A549 (cell line): ENCODE measurements around the gene NRXN3. TPM values are rescaled to one million over a fixed set of nuclear protein-coding genes. Genes with fewer than 3 reads are reported as not detected.

Experiments
- ATAC-seq, 2 experiments: fragments of 200-7000 bp in 1 of 2; fragments of >200 bp in 1 of 2; cut with Nextera tagmentation in 1 of 2; cut with Tn5 transposase in 1 of 2; 3 replicates each; pipeline versions ENCODE4 v1.8.0 to v1.9.1; 2018 to 2020; ENCODE audit warnings: mild to moderate bottlenecking in 1 of 2, moderate library complexity in 1 of 2
- CTCF ChIA-PET: fragments of 300-600 bp; sonication (Branson Sonifier 250); formaldehyde crosslinking; extraction: SDS; loops from one replicate; lab custom pipeline; 2021; ENCODE audit warnings: antibody characterized with exemption, inconsistent platforms; lab: Yijun Ruan, JAX
- POLR2A ChIA-PET: fragments of 350-600 bp; formaldehyde crosslinking; extraction: SDS; loops from one replicate; lab custom pipeline; 2021; ENCODE audit warnings: antibody characterized with exemption, inconsistent platforms; lab: Yijun Ruan, JAX
- DNase-seq, 2 experiments: peaks; one replicate each; pipeline versions ENCODE4 v3.0.0 to v3.0.0-alpha.2; 2011 to 2016; ENCODE audit warnings: low read depth in 1 of 2, low spot score in 1 of 2
- FAIRE-seq: peaks from 2 replicates; lab custom pipeline; 2011; peaks lifted over from hg19 to GRCh38; lab: Jason Lieb, UNC
- H3K27ac ChIP-seq, 2 experiments: fragments of >200 bp; sonication (Bioruptor Twin); formaldehyde crosslinking; 3 replicates each; pipeline ENCODE4 v1.5.1; 2016 to 2017
- H3K4me1 ChIP-seq: fragments of >200 bp; sonication (Bioruptor Twin); formaldehyde crosslinking; 3 replicates; pipeline ENCODE4 v1.6.1; 2016
- H3K4me2 ChIP-seq: fragments of >200 bp; sonication (Bioruptor Twin); formaldehyde crosslinking; 3 replicates; pipeline ENCODE4 v1.6.1; 2016
- H3K4me3 ChIP-seq: fragments of >200 bp; sonication (Bioruptor Twin); formaldehyde crosslinking; 3 replicates; pipeline ENCODE4 v1.5.1; 2016
- H3K9me3 ChIP-seq: fragments of >200 bp; sonication (Bioruptor Twin); formaldehyde crosslinking; 3 replicates; pipeline ENCODE4 v1.6.1; 2016
- ATOH8 ChIP-seq: fragments of 250-450 bp; sonication (Bioruptor Pico); IDR thresholded peaks from 2 replicates; pipeline ENCODE4 v1.5.0; 2020; ENCODE audit warnings: low read depth, mild to moderate bottlenecking, moderate library complexity
- BHLHE40 ChIP-seq: IDR thresholded peaks from 2 replicates; pipeline ENCODE4 v1.6.1; 2012; ENCODE audit warnings: low read depth, low read length, inconsistent platforms
- CHD4 ChIP-seq: fragments of 200-600 bp; sonication (generic); IDR thresholded peaks from 2 replicates; pipeline ENCODE4 v1.6.1; 2016; ENCODE audit warnings: antibody characterized with exemption, mild to moderate bottlenecking, borderline replicate concordance
- CTCF ChIP-seq: fragments of >200 bp; sonication (Bioruptor Twin); formaldehyde crosslinking; IDR thresholded peaks from 3 replicates; pipeline ENCODE4 v1.5.1; 2016
- E2F6 ChIP-seq: IDR thresholded peaks from 2 replicates; pipeline ENCODE4 v1.6.1; 2012; ENCODE audit warnings: low read depth, borderline replicate concordance
- EHF ChIP-seq: fragments of 250-450 bp; sonication (Bioruptor Pico); IDR thresholded peaks from 2 replicates; pipeline ENCODE4 v1.5.0; 2020; ENCODE audit warnings: mild to moderate bottlenecking
- ESRRA ChIP-seq: fragments of 150-350 bp; IDR thresholded peaks from 2 replicates; pipeline ENCODE4 v1.6.1; 2014; ENCODE audit warnings: mild to moderate bottlenecking, low read length, borderline replicate concordance
- FOSB ChIP-seq: fragments of 250-450 bp; sonication (Bioruptor Pico); IDR thresholded peaks from 2 replicates; pipeline ENCODE4 v1.5.0; 2020; ENCODE audit warnings: mild to moderate bottlenecking, moderate library complexity
- FOSL2 ChIP-seq, 2 experiments: fragments of 450-650 bp in 1 of 2; fragments of >200 bp in 1 of 2; sonication (Bioruptor Twin) in 1 of 2; formaldehyde crosslinking; IDR thresholded peaks; 2 replicates each; pipeline versions ENCODE4 v1.5.0 to v1.6.1; 2016 to 2020; ENCODE audit warnings: mild to moderate bottlenecking in 1 of 2, moderate library complexity in 1 of 2
- GATA3 ChIP-seq: IDR thresholded peaks from 2 replicates; pipeline ENCODE4 v1.6.1; 2012; ENCODE audit warnings: borderline replicate concordance
- JUNB ChIP-seq: fragments of >200 bp; sonication (Bioruptor Twin); formaldehyde crosslinking; IDR thresholded peaks from 2 replicates; pipeline ENCODE4 v1.6.1; 2016
- KDM1A ChIP-seq: fragments of 200-600 bp; sonication (generic); IDR thresholded peaks from 2 replicates; pipeline ENCODE4 v1.6.1; 2016; ENCODE audit warnings: low read depth, mild to moderate bottlenecking
- KDM5A ChIP-seq: fragments of 200-600 bp; sonication (generic); IDR thresholded peaks from 2 replicates; pipeline ENCODE4 v1.6.1; 2016; ENCODE audit warnings: antibody characterized with exemption, mild to moderate bottlenecking
- MAFK ChIP-seq: fragments of 450-650 bp; IDR thresholded peaks from 2 replicates; pipeline ENCODE4 v1.6.1; 2014; ENCODE audit not compliant: partially characterized antibody
- MYC ChIP-seq: IDR thresholded peaks from 2 replicates; pipeline ENCODE4 v1.6.1; 2012; ENCODE audit warnings: mild to moderate bottlenecking, inconsistent platforms, low read length, improper control_type of control experiment, borderline replicate concordance
- NFE2L2 ChIP-seq: fragments of 150-350 bp; conservative IDR thresholded peaks from 2 replicates; pipeline ENCODE4 v1.6.1; 2014; ENCODE audit warnings: low read length
- NPAS2 ChIP-seq: fragments of 250-450 bp; sonication (Bioruptor Pico); IDR thresholded peaks from 2 replicates; pipeline ENCODE4 v1.8.0; 2022; ENCODE audit warnings: mild to moderate bottlenecking, moderate library complexity, borderline replicate concordance
- NR3C1 ChIP-seq: fragments of >200 bp; sonication (Bioruptor Twin); formaldehyde crosslinking; IDR thresholded peaks from 3 replicates; pipeline ENCODE4 v1.6.1; 2017
- PHF8 ChIP-seq: fragments of 200-600 bp; sonication (generic); IDR thresholded peaks from 2 replicates; pipeline ENCODE4 v1.6.1; 2016; ENCODE audit warnings: low read depth, mild to moderate bottlenecking, antibody characterized with exemption, moderate library complexity, borderline replicate concordance
- SMC3 ChIP-seq: fragments of >200 bp; sonication (Bioruptor Twin); formaldehyde crosslinking; IDR thresholded peaks from 3 replicates; pipeline ENCODE4 v1.6.1; 2018; ENCODE audit warnings: inconsistent platforms
- TFCP2L1 ChIP-seq: fragments of 250-450 bp; sonication (Bioruptor Pico); IDR thresholded peaks from 2 replicates; pipeline ENCODE4 v1.5.0; 2021; ENCODE audit warnings: mild to moderate bottlenecking
- USF2 ChIP-seq: fragments of 450-650 bp; IDR thresholded peaks from 2 replicates; pipeline ENCODE4 v1.6.1; 2014; ENCODE audit warnings: antibody characterized with exemption
- ZC3H11A ChIP-seq: fragments of 450-650 bp; IDR thresholded peaks from 2 replicates; pipeline ENCODE4 v1.6.1; 2014; ENCODE audit warnings: antibody characterized with exemption, mild to moderate bottlenecking
- ZSCAN20 ChIP-seq: fragments of 250-450 bp; sonication (Bioruptor Pico); IDR thresholded peaks from 2 replicates; pipeline ENCODE4 v1.8.0; 2022; ENCODE audit warnings: mild to moderate bottlenecking, moderate library complexity
- WGBS: methylation state at CpG from one replicate; pipeline ENCODE4 v1.1.6; 2017; ENCODE audit errors: missing lambda C conversion rate; 5-methylcytosine and 5-hydroxymethylcytosine counted together
- polyA plus RNA-seq, 4 experiments: library from polyadenylated mRNA; depleted of rRNA in 3 of 4; stranded (reverse); fragments of >200 nt; fragmentation: RNase III in 1 of 4; extraction: RNeasy Plus Mini Kit Qiagen cat#74134 plus additional on column Dnase treatment in 1 of 4; gene quantifications; 2 replicates in 3 of 4; 3 replicates in 1 of 4; pipeline ENCODE4 v1.2.3, GENCODE V29; 2011 to 2017
- TF ChIP-seq, protein P1 (sequence below): IDR thresholded peaks from 2 replicates; pipeline ENCODE4 v1.6.1; 2012
- TF ChIP-seq, protein P2 (sequence below): fragments of >200 bp; sonication (Bioruptor Twin); formaldehyde crosslinking; IDR thresholded peaks from 3 replicates; pipeline ENCODE4 v1.6.1; 2016
- TF ChIP-seq, protein P3 (sequence below): fragments of 150-350 bp; IDR thresholded peaks from 2 replicates; pipeline ENCODE4 v1.6.1; 2014; ENCODE audit warnings: low read depth, mild to moderate bottlenecking, low read length

The NRXN3 gene
- polyA plus RNA-seq, 2 of the 4 experiments (the other 2 are of a cell fraction), result 0.62 to 2.3 TPM

GRCh38 chr14:78184157-78184556 is 14.0 kb downstream of the NRXN3 start:
- POLR2A ChIA-PET, result no interaction called here

GRCh38 chr14:78186277-78186676 is 16.1 kb downstream of the NRXN3 start:
- Histone ChIP-seq H3K4me2 (no peak overlapping the region), H3K4me3 (no peak overlapping the region), H3K27ac (no peak overlapping the region), H3K9me3 (no peaks in the 10 kb centered on the region), H3K4me1 (no peaks in the 10 kb centered on the region)
- ChIA-PET CTCF (no interaction called here), POLR2A (no interaction called here)
- WGBS, result 18% methylated on average over 6 of the region's 6 CpGs
- TF ChIP-seq NR3C1, result no peak
- no peak for TF ChIP-seq MYC
- TF ChIP-seq JUNB, result no peak
- no peak for TF ChIP-seq NFE2L2
- no peak for TF ChIP-seq GATA3
- TF ChIP-seq, protein P1, sequence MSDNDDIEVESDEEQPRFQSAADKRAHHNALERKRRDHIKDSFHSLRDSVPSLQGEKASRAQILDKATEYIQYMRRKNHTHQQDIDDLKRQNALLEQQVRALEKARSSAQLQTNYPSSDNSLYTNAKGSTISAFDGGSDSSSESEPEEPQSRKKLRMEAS, result no peak
- no peak for TF ChIP-seq USF2
- no peak for TF ChIP-seq FOSB
- no peak for TF ChIP-seq ATOH8
- TF ChIP-seq ZSCAN20 (CRISPR knock-in tag), result no peak
- TF ChIP-seq, protein P2, sequence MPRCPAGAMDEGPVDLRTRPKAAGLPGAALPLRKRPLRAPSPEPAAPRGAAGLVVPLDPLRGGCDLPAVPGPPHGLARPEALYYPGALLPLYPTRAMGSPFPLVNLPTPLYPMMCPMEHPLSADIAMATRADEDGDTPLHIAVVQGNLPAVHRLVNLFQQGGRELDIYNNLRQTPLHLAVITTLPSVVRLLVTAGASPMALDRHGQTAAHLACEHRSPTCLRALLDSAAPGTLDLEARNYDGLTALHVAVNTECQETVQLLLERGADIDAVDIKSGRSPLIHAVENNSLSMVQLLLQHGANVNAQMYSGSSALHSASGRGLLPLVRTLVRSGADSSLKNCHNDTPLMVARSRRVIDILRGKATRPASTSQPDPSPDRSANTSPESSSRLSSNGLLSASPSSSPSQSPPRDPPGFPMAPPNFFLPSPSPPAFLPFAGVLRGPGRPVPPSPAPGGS, result no peak
- TF ChIP-seq NPAS2 (CRISPR knock-in tag), result no peak
- TF ChIP-seq FOSL2 (IDR thresholded peaks at IDR 0.05), result no peak
- TF ChIP-seq FOSL2 (CRISPR knock-in tag; IDR thresholded peaks at IDR 0.05), result no peak
- no peak for TF ChIP-seq BHLHE40
- TF ChIP-seq, protein P3, sequence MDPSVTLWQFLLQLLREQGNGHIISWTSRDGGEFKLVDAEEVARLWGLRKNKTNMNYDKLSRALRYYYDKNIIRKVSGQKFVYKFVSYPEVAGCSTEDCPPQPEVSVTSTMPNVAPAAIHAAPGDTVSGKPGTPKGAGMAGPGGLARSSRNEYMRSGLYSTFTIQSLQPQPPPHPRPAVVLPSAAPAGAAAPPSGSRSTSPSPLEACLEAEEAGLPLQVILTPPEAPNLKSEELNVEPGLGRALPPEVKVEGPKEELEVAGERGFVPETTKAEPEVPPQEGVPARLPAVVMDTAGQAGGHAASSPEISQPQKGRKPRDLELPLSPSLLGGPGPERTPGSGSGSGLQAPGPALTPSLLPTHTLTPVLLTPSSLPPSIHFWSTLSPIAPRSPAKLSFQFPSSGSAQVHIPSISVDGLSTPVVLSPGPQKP, result no peak
- TF ChIP-seq PHF8, result no peak
- DNase-seq (no peak), FAIRE-seq (no peak), ATAC-seq (no peak)

More at GRCh38 chr14:78184157-78184556, 14.0 kb downstream of the NRXN3 start:
- DNase-seq (no peak), ATAC-seq (no peak), FAIRE-seq (no peak)
- no peak overlapping the region for H3K4me3 ChIP-seq
- no peaks in the 10 kb centered on the region for H3K9me3 ChIP-seq
- 4% methylated on average over 5 of the region's 5 CpGs for WGBS
- TF ChIP-seq KDM1A, result no peak
- CTCF ChIA-PET, result no interaction called here
- no peak overlapping the region for H3K4me2 ChIP-seq
- no peaks in the 10 kb centered on the region for H3K4me1 ChIP-seq
- H3K27ac ChIP-seq, result no peak overlapping the region

DNA sequence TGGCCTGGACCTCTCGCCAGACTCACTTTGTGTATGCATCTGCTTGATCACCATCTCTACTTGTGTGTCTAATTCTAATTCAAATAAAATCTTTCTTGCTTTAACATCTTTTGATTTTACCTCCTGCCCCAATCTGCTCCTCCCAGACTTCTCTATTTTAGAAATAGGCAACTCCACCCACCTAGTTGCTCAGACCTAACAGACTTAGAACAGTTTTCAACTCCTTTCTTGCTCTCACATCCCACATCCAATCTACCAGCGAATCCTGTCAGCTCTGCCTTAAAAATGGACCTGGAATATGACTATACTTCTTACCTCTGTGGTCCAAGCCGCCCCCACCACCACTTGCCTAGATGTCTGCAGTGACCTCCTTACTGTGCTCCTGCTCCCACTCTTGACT is 18.7 kb downstream of the NRXN3 start:
- FAIRE-seq (no peak), DNase-seq (no peak), ATAC-seq (no peak)
- Histone ChIP-seq H3K27ac (no peak overlapping the region), H3K4me1 (no peaks in the 10 kb centered on the region), H3K9me3 (no peaks in the 10 kb centered on the region), H3K4me3 (no peak overlapping the region), H3K4me2 (no peak overlapping the region)
- CTCF ChIA-PET, result no interaction called here
- POLR2A ChIA-PET, result no interaction called here
- WGBS, result 3% methylated on average over 3 of the region's 3 CpGs
- TF ChIP-seq KDM5A (no peak), PHF8 (no peak), CTCF (no peak), EHF (CRISPR knock-in tag) (no peak), FOSL2 (IDR thresholded peaks at IDR 0.05) (no peak), FOSL2 (CRISPR knock-in tag; IDR thresholded peaks at IDR 0.05) (no peak), MAFK (no peak), ZSCAN20 (CRISPR knock-in tag) (no peak), CHD4 (no peak), E2F6 (no peak), ZC3H11A (no peak), SMC3 (no peak), KDM1A (no peak), TFCP2L1 (CRISPR knock-in tag) (no peak), ESRRA (no peak)
- TF ChIP-seq, protein P2, result no peak
